Glomerular visceral epithelial cell (primary cell): Measurements from ENCODE around the gene PCDH9.

Experiments
- DNase-seq: peaks from one replicate; pipeline ENCODE4 v3.0.0-alpha.2; 2016; ENCODE audit errors: extremely low spot score

The PCDH9 gene

DNA sequence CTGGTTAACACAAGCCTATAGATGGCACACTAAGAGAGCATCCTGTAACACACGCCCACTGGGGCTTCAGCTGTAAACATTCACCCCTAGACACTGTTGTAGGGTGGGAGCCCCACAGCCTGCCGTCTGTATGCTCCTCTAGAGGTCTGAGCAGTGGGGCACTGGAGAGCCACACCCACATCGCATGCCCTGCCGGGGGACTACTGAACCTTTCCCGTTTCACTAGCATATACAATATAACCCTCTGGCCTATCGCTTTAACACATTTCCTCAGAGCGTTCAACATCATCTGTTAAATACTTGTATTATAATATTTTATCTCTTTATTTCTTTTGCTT, 73.4 kb downstream of the PCDH9 start:
- no peak for DNase-seq

DNA sequence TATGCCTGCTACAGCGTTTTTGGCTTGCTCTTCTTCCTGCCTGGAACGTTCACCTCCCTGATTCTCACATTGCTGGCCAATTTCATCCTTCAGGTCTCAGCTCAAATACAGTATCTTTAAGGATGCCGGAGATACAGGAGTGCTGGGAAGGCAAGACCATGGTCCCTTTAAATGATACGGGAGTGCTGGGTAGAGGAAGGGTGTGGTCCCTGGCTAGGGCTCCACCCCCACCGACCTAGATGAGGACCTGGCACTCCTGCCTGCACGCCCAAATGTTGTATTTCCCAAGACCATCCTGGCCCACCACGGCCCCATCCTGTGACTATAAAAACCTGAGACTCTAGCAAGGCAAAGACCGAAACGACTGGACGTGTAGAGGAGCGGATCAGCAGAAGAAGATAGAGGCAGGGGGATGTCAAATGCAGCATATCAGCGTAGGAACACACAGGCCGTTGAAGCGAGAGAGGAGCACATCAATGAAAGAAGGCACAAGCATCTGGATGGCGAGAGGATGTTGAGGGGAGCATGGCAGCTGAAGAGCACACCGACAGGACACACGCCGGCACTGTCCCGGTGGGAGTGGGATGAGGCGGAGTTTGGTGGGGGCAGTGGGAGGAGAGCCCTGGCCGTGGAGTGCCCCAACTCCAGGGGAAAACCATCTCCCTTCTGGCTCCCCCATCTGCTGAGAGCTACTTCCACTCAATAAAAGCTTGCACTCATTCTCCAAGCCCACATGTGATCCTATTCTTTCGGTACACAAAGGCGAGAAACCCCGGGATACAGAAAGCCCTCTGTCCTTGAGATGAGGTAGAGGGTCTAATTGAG, 74.0 kb downstream of the PCDH9 start:
- no peak for DNase-seq

DNA sequence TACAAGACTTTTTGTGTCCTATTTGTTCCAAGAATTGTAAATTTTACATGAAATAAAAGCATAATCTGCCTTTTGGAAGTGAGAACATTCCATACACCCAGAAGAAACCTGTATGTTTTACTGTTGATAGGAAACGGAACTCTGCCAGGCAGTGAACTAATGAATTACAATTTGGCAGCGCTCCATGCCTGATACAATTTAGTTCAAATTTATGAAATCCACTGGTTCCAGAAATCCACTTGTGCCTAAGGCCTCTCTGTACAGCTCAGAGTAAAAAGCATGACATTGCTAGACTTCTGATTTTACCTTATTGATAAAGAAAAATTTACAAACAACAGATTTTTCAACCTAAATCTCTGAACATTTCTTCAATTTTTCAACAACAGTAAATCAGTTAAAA, 78.1 kb downstream of the PCDH9 start:
- no peak for DNase-seq

DNA sequence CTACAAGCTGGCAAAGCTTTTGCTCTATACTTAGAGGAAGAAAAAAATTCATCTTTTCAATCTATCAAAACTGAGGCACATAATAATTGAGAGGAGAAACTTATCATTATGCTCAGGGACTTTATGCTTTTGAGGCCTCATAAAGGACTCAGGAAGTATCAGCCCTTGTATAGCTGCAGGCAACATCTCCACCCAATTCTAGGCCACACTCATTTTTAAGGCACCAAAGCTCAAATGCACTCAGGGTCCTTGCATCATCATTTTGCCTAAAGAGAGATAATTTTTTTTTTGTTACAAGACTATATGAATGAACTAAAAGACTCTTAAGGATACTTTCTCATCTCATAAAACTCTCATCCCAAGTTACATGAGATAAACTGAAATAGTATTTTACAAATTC, 78.5 kb downstream of the PCDH9 start:
- DNase-seq = no peak

DNA sequence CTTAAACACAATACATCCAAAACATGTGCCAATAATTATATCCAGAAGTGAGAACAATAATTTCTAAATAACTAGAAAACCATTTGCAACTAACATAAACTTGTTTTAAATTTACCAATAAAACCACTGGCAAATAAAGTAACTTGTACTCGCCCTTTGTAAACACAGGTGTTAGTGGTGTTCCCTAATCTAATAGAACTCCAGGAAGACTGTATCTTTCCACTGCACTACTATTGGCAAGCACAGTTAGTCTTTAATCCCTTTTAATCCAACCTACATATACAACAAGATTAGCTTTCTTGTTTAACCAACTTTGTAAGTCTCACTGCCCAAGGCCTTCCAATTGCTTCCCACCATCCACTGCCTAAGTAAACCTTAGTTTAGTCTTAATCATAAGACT, 79.5 kb downstream of the PCDH9 start:
- DNase-seq = no peak

DNA sequence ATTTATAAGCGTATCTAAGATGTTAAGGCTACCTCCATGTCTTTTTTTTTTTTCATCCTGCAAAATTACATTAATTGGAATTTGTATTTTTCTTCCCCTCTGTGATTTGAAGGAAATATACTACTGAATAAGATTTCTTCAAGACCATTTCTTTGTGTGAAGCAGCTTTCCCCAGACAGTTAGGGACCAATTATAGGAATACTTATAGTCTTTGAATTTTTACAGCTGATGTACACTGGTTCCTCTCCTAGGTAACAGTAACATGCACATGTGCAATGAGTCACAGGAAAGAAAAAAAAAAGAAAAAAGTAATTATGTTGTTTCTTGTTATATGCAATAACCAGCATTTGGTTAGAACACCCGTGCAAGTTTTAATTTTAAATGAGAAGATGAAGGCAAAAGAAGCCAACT, 82.0 kb downstream of the PCDH9 start:
- peak; percentile 26 for DNase-seq

DNA sequence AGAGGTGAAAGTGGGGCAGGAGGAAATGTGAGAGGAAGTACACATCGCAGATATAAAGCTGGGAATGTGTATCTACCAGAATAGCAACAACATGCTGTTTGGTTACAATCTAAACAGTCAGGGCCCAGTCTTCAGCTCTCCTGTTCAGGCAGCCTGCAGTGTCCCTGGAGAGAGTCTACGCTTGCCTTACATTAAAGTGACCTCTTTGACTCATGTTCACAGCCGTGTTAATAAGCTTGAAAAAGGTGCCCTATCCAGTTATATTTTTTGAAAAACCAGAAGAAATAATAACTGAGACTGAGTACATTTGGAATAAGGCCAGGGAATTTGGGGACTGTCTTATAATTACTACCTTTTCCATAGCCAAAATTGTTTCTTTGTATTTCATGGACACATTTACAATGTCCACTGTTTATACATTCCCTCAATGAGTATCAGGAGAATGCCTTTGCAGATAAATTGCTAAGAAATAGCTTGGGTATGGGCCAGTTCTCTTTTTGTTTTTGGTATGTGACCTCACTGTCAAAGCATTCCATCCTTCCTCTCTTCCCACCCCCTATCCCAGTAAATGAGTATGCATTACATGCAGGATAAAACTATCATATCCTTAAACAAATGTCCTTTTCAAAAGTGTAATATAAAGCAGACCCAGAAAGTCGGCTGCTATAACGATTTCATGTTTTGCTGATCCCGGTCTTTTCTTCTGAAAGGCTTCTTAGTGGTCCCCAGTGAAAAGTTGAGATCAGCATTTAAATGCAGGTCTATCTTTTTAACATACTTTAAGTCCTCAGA, 82.6 kb downstream of the PCDH9 start:
- DNase-seq = peak; percentile 53

DNA sequence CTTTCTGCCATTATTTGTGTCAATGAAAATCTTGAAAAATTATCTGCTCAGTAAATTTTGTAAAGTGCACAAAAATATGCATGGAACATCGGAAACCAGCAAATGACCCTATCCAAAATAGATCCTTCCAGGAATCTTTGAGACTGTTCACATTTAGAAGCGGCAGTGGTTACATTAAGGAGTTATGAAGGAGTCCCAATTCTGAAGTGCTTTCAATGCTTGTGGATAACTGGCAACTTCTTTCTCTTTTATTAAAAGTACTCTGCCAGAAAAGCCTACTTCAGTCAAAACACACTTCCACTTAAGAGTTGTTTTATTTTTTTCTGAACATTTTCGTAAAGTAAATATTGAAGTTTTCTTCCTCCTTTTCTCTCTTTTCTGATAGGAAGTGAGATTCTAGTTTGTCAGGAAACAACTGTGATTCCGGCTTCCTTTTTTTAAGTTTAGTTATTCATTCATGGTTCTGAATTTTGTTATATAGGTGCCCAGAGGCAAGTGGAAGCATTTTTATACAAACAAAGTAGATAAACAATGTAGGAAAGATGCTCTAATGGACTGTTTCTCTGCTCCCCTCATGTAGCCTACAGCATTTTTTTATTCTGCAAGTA, 83.5 kb downstream of the PCDH9 start:
- DNase-seq = no peak

DNA sequence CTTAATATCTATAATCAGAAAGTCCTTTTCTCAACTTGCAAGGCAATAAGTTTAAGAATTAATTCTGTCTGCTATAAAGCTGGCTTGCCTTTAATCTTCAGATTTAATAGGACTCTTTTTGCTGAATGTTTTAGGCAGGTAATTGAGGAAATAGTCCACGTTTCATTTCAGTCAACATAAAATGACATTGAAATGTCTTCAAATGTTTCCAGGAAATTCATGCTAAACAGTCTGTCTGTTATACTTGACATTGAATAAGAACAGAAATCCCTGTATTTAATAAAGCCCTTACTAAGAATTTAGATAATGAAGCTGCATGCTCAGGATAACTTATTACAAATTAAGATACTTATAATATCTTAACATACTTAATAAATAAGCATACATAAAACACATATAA, 84.2 kb downstream of the PCDH9 start:
- no peak for DNase-seq

DNA sequence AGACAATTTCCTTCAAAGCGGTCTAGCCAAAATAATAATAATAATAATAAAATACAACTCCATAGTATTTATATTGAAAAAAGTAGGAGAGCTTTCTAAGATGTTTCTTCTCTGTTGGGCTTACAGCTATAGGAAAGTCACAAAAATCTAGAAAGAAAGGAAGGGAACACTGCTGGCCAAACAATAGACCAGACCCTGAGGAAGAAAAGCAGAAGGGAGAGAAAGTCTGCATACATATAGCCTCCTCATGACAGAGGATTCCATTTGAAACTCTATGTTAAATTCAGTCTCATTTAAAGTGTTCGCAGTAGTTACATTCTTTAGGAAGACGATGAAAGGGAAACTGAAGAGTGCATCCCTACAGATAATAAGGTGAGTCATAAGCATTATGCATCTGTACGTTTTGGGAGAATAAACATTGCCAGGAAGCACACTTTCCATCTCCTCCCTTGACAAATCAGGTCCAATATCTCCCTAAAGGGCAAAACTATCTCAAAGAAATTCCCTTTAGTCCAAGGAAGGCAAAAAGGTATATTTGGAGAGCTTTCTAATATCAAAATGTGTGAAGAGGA, 86.5 kb downstream of the PCDH9 start:
- no peak for DNase-seq

DNA sequence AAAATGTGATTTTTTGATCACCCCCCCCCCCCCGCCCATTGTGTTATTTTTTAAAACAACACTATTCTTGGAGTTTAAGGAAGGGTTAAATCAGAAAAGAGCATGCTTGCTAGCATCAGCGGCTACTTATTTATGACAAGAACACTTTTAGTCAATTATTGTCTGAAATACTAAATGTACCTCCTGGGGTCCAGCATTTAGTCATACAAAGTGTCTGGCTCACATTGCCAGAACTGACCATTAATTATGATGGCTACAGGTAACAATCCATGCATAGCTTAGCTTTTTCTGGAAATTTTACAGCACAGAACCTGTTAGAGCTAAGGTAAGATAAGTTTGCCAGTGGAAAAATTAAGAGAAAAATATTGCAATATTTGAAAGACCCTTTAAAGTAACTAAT, 90.1 kb downstream of the PCDH9 start:
- DNase-seq = peak; percentile 49

DNA sequence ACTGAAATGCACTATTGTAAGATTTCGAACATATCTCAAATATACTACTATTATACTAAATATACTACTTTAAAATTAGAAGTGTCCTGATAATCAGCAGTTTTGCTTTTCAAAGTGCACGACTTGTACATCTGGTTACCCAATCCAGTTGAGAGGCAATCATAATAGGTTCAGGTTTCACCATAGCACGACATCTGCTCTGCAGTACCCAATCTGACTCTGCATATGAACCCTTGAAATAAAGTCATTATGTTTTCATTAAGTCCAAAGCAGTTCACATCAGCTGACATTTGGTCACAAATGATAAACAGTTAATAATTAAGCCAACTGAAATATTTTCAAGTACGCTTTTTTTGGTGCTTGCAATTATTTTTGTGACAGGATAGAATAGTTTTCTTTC, 90.6 kb downstream of the PCDH9 start:
- DNase-seq = no peak

DNA sequence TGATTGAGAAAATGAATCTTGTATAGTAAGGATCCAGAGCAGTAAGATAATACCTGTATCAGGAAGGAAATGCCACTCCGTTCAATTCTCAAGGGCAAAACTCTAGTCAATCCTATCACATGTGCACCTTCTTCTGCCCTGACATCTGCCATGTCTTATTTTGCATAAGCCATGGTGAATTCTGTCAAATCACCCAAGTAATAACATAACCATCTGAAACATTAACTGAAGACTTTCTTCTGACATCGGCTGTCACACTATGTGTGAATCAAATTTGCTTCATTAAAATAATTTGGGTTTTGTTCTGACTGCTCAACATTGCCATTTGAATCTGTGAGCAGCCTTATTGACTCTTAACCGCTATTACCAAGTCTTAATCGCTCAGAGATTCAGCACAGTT, 91.2 kb downstream of the PCDH9 start:
- DNase-seq = no peak

DNA sequence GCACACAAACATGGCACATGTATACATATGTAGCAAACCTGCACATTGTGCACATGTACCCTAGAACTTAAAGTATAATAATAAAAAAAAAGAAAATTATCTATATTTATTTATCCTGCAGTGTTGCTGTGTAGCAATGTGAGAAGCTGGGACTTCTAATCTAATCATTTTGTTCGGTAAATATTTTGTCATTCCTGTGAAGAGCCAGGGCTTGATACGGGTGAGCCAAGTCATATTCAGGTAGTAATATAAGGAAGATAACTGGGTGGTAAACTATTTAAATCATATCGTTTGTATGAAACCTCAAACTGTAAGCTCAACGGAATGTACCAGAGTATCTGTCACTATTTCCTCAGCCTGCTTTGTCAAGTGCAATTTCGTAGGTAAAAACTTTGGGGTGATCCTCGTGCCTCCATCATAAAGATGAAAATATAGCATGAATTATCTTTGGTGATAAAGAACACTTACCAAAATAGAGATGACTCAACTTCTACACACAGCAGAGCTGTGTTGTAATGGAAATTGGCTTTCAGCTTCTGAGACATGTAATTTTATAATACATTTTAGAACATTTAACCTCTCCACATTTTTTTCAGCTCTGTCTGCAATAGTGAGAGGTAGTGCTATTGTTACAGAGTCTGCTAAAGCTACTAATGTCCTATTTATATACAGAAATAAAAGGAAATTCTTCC, 92.9 kb downstream of the PCDH9 start:
- DNase-seq = no peak

DNA sequence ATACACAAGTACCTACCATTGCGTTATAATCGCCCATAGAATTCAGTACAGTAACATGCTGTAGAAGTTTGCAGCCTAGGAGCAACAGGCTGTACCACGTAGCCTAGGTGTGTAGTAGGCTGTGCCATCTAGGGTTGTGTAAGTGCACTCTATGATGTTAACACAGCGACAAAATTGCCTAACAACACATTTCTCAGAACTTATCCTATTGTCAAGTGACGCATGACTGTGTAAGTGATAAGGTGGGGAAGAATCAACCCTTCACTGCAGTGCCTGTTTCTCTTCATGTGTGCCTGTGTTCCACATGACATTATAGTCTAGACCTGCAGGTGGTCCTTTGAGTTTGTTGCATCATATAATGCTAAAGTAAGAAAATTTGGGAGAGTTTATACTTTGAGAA, 94.0 kb downstream of the PCDH9 start:
- DNase-seq = no peak

DNA sequence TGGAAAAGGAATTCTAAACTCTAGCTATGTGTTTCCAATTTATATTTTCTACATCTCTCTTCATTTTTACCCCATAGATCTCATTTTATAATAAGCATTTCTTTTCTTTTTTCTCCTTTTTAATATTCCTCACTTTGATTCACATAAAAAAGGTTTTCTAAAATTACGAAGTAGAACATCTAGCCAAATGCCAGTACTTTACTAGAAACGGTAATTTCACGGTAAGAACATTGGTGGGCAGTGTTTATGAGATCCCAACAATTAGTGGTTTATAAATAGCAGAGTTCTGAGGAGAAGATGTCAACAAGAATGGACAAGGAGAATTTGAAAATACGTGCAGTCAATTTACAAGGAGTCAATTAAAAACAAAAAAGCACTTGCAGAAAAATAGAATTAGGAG, 94.8 kb downstream of the PCDH9 start:
- DNase-seq = no peak

DNA sequence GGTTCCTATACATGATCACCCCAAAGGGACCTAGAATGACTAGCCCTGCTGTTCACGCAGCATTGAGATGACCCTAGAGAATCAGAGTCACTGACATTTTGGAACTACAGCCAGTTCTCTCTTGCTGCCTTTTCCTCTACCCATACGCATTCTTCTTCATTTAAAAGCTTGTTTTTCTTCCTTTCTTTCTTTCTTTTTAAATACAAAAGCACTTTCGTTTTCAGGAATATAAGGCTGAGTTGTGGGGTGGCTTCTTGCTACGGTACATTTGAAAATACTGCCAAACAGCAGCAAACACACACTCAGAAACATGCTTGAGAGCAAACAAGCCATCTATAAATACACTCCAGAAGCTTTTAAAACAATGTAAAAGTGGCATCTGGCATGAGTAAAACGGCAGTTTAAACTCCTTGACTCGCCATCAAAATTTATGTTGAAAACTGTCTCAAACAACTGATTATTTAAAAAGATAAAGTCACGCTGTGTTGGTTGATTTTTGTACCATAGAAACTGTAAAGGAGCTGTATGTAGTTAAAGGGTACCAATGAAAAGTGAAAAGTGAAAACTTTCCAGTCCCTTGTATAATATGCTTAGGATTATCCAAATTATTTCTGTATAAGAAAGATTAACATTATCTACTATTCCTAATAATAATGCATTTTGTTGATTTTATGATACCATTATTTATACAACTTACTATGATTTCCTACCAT, 95.6 kb downstream of the PCDH9 start:
- no peak for DNase-seq

DNA sequence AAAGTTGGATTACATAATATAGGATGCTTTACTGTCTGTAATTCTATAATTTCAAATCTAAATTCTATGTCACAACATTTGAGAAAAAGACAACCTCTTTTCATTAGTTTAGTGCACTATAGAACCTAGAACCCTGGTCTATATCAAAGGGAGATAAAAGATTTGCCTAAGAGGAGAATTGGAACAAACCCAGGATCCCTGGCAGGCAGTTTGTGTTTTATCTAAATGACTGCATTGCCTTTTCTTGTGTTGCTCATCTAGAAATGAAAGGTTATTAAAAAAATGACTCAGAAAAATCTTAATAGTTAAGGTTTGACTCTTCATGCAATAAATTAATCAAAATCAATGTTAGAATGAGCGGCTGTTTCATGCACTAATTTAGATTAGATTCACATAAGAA, 96.7 kb downstream of the PCDH9 start:
- no peak for DNase-seq

DNA sequence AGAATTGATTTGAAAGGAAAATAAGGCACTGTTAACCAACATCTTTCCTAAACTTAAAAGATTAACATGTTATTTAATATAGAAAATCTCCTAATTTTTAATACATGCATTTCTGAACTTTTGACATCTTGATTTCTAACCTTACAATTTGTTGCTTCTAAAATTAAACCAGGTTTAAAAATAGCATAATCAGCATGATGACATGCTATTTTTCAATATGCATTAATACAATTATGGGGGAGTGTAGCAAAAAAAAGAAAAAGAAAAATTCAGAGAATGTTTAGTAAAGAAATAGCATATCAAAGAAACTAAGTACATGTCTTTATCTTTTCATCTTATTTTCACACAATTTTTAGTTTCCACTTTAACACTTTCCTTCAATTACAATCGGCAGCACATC, 98.7 kb downstream of the PCDH9 start:
- no peak for DNase-seq

DNA sequence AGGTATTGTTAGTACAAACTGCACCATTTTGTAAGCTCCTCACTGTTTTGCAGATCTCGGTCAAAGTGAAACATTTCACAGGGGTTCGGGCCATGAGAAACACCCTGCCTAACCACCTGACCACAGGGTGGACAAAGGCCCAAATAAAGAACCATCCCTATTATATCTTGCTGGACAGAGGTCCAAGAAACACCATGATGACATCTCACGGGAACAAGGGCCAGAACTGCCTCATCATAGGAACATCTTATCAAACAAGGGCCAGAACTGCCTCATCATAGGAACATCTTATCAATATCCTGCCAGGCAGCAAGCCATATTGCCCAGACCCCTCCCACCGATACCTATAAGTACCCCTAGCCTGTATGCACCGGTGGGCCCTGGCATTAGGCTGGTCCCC, 99.7 kb downstream of the PCDH9 start:
- no peak for DNase-seq

DNA sequence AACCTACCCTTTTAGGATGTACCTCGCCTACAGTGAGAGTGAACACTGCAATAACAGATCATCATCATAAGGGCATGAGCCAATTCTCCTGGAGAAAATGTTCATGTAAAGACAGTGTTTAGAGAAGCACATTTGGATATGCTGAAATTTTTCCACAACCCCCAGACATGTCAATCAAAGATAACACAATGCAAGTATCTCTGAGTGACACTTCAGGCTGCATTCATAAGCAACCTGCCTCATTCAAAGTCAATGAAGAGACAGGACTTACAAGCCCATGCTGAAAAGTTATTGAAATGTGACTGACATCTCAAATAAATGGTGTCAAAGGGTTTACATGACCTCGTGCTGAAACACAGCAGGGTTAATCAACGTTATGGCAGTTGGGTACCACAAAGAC, 102.0 kb downstream of the PCDH9 start:
- no peak for DNase-seq
